LNCAP (cell line): ENCODE measurements around the gene CAMK2D.

Source experiments
- TF ChIP-seq, protein P1 (sequence below): fragments of 450-650 bp; IDR thresholded peaks from 2 replicates; pipeline ENCODE4 v1.5.1; 2017; ENCODE audit warnings: mild to moderate bottlenecking

The CAMK2D gene

DNA sequence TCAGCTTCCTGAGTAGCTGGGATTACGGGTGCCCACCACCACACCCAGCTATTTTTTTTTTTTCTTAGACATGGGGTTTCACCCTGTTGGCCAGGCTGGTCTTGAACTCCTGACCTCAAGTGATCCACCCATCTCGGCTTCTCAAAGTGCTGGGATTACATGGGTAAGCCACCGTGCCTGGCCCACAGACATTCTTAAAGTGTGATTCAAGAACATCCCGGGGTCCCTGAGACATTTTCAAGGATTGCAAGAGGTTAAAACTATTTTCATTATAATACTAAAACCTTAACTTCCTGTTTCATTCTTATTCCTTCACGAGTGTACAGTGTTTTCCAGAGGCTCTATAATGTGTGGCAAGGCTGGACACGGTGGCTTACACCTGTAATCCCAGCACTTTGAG lies 318.7 kb downstream of the CAMK2D start:
- TF ChIP-seq, protein P1, sequence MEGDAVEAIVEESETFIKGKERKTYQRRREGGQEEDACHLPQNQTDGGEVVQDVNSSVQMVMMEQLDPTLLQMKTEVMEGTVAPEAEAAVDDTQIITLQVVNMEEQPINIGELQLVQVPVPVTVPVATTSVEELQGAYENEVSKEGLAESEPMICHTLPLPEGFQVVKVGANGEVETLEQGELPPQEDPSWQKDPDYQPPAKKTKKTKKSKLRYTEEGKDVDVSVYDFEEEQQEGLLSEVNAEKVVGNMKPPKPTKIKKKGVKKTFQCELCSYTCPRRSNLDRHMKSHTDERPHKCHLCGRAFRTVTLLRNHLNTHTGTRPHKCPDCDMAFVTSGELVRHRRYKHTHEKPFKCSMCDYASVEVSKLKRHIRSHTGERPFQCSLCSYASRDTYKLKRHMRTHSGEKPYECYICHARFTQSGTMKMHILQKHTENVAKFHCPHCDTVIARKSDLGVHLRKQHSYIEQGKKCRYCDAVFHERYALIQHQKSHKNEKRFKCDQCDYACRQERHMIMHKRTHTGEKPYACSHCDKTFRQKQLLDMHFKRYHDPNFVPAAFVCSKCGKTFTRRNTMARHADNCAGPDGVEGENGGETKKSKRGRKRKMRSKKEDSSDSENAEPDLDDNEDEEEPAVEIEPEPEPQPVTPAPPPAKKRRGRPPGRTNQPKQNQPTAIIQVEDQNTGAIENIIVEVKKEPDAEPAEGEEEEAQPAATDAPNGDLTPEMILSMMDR: no peak

GRCh38 chr4:113440371-113440770 lies 321.2 kb downstream of the CAMK2D start:
- TF ChIP-seq, protein P1: no peak

GRCh38 chr4:113438596-113438995 lies 322.9 kb downstream of the CAMK2D start:
- TF ChIP-seq, protein P1: no peak

DNA sequence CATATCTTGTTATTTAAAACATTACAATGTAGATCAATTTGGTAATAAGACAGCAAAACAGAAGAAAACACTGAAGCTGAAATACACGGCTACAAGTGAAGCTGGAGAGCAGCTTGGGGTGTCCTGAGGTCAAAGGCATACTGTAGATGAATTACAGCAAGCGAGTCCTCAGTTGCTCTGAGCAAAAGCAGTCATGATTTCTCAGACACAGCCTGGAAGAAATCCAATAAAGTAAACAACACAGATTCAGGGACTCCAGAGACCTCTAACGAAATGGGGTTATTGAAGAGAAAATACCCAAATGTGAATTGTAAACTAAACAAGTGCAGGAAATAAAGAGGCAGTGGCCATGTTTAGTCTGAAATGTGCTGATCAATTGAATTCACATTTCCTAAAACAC lies 324.4 kb downstream of the CAMK2D start:
- TF ChIP-seq, protein P1: no peak

- TF ChIP-seq, protein P1: no peak
These were observed 325.2 kb downstream of the CAMK2D start for GRCh38 chr4:113436360-113436759.

- TF ChIP-seq, protein P1: no peak
These were observed 325.6 kb downstream of the CAMK2D start for GRCh38 chr4:113435893-113436292.

GRCh38 chr4:113434247-113434587 lies 327.3 kb downstream of the CAMK2D start:
- TF ChIP-seq, protein P1: no peak

DNA sequence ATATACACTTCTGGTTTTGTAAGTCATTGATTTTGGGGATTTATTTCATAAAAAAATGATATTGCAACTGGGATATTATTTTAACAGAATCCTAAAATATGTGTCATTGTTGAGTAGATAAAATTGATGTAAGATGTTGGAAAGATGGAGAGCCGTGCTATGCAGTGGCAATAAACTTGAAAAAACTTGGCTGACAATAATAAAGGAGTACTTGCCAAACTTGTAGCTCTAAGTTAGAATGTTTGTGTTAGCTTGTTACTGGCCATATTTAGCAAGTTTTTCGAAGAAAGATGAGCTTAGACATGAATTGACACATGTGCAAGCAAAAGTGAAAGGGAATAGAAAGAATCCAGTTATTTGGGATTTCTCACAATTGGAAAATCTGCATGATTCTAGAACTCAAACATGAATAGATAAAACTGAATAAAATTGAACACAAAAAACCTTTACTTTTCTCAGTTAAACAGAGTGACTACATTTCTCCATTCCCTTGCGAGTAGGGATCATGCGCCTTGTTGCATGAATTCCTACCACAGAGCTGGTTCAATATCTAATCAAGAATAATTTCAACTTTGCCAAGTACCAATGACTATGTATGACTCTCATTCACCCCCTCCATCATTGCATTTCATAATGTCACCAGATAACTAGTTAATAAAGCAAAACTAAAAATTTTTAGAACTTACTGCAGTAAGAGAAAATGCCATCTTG lies 327.8 kb downstream of the CAMK2D start:
- TF ChIP-seq, protein P1: no peak
